ENCODE results near the gene ELOVL6.
A peak's percentile ranks its signal among the peaks of the same experiment; 100 is the strongest.
"Not testable (repeated sequence)": the region's sequence is repeated elsewhere in the genome, so short reads cannot be mapped to it uniquely, and the experiment has no call there.

Gene ELOVL6

DNA sequence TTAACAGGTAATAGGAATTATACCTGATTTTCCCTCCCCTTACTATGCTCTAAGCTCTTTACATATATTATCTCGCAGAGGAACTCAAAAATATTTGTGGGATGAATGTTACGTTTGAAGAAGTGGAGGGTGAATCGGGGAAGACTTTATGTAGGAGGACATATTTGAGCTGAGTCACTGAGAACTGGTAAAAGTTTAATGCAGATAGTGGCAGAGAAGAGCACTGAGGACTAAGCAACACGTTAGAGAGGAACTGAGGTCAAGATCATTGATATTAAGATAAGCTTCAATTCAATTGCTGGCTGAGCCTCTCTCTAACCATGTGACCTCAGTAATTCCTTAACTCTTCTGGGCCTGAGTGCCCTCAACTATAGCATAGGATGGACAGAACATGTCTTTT is 26.4 kb upstream of the ELOVL6 start:
- TF ChIP-seq, protein P1, sequence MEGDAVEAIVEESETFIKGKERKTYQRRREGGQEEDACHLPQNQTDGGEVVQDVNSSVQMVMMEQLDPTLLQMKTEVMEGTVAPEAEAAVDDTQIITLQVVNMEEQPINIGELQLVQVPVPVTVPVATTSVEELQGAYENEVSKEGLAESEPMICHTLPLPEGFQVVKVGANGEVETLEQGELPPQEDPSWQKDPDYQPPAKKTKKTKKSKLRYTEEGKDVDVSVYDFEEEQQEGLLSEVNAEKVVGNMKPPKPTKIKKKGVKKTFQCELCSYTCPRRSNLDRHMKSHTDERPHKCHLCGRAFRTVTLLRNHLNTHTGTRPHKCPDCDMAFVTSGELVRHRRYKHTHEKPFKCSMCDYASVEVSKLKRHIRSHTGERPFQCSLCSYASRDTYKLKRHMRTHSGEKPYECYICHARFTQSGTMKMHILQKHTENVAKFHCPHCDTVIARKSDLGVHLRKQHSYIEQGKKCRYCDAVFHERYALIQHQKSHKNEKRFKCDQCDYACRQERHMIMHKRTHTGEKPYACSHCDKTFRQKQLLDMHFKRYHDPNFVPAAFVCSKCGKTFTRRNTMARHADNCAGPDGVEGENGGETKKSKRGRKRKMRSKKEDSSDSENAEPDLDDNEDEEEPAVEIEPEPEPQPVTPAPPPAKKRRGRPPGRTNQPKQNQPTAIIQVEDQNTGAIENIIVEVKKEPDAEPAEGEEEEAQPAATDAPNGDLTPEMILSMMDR (conservative IDR thresholded peaks at IDR 0.05): no peak
- H3K27ac ChIP-seq: no peak overlapping the region

DNA sequence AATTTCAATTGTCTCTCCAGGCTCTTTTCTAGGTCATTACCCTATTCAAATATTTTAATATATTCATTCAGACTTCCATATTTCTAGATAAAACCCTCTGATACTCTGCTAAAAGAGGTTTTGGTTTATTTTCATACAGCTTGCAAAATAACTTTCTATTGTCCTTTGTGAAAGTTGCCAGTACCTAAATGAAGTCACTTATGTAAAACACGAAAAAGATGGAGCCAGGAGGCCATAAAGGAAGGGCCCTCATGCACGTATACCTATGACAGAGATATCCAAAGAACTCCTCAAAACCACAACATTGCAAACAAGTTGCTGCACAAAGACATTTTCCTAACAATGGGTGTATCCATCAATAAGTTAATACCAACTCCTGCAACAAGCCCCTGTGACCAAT is 25.7 kb upstream of the ELOVL6 start:
- no peak overlapping the region for H3K27ac ChIP-seq
- TF ChIP-seq, protein P1 (conservative IDR thresholded peaks at IDR 0.05): no peak

DNA sequence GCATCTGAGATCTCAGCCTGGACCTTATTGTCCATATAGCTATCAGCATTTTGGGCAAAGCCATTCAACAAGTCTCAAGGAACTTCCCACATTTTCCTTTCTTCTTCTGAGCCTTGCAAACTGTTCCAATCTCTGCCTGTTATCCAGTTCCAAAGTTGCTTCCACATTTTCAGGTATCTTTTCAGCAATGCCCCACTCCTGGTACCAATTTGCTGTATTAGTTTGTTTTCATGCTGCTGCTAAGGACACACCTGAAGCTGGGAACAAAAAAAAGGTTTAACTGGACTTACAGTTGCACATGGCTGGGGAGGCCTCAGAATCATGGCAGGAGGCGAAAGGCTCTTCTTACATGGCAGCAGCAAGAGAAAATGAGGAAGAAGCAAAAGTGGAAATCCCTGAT is 20.5 kb upstream of the ELOVL6 start:
- not testable (repeated sequence) for H3K27ac ChIP-seq

DNA sequence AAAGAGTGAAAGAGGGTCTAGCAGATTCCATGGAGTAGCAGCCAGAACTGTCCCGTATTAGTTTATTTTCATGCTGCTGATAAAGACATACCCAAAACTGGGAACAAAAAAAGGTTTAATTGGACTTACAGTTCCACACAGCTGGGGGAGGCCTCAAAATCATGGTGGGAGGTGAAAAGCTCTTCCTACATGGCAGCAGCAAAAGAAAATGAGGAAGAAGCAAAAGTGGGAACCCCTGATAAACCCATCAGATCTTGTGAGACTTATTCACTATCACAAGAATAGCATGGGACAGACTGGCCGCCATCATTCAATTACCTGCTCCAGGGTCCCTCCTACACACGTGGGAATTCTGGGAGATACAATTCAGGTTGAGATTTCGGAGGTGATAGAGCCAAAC is 18.8 kb upstream of the ELOVL6 start:
- not testable (repeated sequence) for H3K27ac ChIP-seq

DNA sequence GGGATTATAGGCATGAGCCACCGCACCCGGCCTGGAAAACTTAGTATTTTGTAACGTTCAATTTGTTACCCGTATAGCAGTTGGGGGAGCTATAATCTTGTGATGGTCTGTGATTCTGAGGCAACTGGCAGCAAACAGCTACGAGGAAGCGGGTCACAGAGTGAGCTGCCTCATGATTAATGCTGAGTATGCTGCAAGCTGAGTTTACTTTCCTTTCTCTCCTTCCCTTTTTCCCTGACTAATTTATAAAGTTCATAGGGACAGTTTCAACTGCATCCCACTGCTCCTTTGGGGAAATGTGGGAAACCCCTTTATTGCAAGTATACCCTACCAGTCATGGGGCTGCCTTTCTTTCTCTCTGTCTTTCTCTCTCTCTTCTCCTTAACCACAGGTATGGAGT is 17.7 kb upstream of the ELOVL6 start:
- TF ChIP-seq, protein P1 (conservative IDR thresholded peaks at IDR 0.05): no peak
- no peak overlapping the region for H3K27ac ChIP-seq

DNA sequence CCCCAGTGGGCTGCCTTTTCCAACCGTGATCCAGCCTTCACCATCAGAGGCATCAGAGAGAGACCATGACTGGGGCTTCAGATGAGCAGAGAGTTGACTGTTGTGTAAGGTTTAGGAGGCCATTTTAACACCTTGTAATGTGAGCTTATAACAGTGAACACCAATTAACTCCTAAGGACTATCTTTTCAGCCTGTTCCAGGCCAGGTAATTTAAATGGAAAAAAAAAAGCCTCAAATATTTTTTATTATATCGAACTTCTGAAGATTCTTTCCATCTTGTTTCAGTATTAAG is 13.3 kb upstream of the ELOVL6 start:
- no peak overlapping the region for H3K27ac ChIP-seq
- TF ChIP-seq, protein P1 (conservative IDR thresholded peaks at IDR 0.05): no peak

DNA sequence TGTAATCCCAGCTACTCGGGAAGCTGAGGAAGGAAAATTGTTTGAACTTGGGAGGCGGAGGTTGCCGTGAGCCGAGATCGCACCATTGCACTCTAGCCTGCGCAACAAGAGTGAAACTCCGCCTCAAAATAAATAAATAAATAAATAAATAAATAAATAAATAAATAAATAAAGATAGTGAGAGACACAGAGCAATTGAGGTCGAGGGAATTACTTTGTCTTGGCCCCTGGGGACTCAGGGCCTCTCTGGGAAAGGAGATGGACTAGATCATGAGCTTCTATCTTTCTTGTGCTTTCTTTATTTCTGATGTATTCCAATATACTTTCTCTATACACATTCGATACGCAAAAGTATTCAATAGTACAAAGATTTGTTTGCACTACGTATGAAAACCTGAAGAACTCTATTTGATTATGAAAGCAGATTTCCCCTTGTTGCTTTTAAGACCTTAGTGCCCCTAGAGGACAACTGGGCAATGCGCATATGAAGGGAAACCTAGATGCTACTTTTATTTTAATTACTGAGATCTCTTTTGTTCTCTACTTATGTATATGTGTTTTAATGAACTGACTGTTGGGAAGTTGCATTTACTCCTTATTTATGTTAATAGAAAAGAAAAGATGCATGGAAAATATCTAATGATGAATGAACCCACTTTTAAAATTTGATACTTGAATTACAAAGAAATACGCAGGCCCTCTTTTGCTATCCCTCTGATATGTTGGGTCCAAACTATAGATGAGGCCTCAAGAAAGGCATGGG is 12.8 kb upstream of the ELOVL6 start:
- no peak overlapping the region for H3K27ac ChIP-seq
- TF ChIP-seq, protein P1 (conservative IDR thresholded peaks at IDR 0.05): peak; percentile 88

DNA sequence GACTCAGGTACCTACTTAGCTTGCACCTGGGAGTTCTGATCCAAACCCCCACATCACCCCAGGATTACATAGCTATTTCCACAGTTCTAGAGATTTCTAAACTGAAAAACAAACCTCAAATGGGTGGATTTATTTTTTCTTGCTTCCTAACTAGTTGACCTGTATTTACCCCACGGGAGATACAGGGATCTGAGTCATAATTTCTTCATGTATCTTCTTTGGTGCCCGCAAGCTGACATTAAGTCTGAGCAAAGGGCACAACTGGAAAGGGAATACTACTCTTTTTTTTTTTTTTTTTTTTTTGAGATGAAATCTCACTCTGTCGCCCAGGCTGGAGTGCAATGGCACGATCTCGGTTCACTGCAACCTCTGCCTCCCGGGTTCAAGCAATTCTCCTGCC is 10.0 kb upstream of the ELOVL6 start:
- H3K27ac ChIP-seq: no peak overlapping the region
- TF ChIP-seq, protein P1 (conservative IDR thresholded peaks at IDR 0.05): no peak

DNA sequence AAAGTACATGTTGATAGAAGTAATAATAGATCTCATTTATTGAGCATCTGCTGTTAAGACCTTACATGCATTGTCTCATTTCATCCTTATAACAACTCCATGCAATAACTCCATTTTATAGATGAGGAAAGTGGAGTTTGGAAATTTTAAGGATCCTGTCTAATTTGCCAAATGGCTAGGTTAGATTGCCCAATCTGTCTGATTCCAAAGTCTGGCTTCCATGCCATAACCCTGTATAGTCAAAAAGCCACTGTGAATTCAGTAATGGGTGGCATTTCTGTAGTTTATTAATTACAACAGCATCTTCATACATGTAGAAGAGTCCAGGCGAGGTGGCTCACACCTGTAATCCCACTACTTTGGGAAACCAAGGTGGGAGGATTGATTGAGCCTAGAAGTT is 8.8 kb upstream of the ELOVL6 start:
- H3K27ac ChIP-seq: no peak overlapping the region
- TF ChIP-seq, protein P1 (conservative IDR thresholded peaks at IDR 0.05): no peak

Data from VCaP (cell line).